DOHH2 (cell line): ENCODE measurements around the gene STOML2.

ENCODE experiments used
- H3F3A ChIP-seq: fragments of 200-600 bp; sonication (generic), shearing (Covaris generic); 2 replicates; pipeline ENCODE4 v1.6.0; 2016; ENCODE audit warnings: antibody characterized with exemption, mild to moderate bottlenecking; ENCODE audit not compliant: control insufficient read depth, insufficient read depth
- H3K27ac ChIP-seq: fragments of 200-600 bp; sonication (generic); 2 replicates; pipeline ENCODE4 v1.5.1; 2014; ENCODE audit warnings: low read depth, mild to moderate bottlenecking, low read length, moderate library complexity
- H3K27me3 ChIP-seq: fragments of 200-600 bp; sonication (generic); 2 replicates; pipeline ENCODE4 v1.6.1; 2014; ENCODE audit warnings: mild to moderate bottlenecking, low read length, mixed read lengths; ENCODE audit not compliant: control insufficient read depth
- H3K36me3 ChIP-seq: fragments of 200-600 bp; sonication (generic); 2 replicates; pipeline ENCODE4 v1.6.1; 2014; ENCODE audit warnings: mild to moderate bottlenecking, low read length, moderate library complexity, mixed read lengths; ENCODE audit not compliant: control insufficient read depth
- H3K4me1 ChIP-seq: fragments of 200-600 bp; sonication (generic); 2 replicates; pipeline ENCODE4 v1.6.1; 2014; ENCODE audit warnings: mild to moderate bottlenecking, low read length, mixed read lengths; ENCODE audit not compliant: control insufficient read depth
- H3K4me2 ChIP-seq: fragments of 200-600 bp; sonication (generic); 2 replicates; pipeline ENCODE4 v1.6.0; 2014; ENCODE audit warnings: mild to moderate bottlenecking, low read length, moderate library complexity
- H3K4me3 ChIP-seq: fragments of 200-600 bp; sonication (generic); 2 replicates; pipeline ENCODE4 v1.5.1; 2014; ENCODE audit warnings: mild to moderate bottlenecking, low read length, mixed read lengths
- H3K79me2 ChIP-seq: fragments of 200-600 bp; sonication (generic); 2 replicates; pipeline ENCODE4 v1.6.1; 2014; ENCODE audit warnings: mild to moderate bottlenecking, low read length, mixed read lengths; ENCODE audit not compliant: control insufficient read depth
- H3K9me2 ChIP-seq: fragments of 200-600 bp; sonication (generic); replicated peaks from 2 replicates; pipeline ENCODE4 v1.6.1; 2014; ENCODE audit warnings: mild to moderate bottlenecking, low read length, mixed read lengths; ENCODE audit not compliant: control insufficient read depth
- H3K9me3 ChIP-seq: fragments of 200-600 bp; sonication (generic); 2 replicates; pipeline ENCODE4 v1.6.1; 2014; ENCODE audit warnings: antibody characterized with exemption, low read length, mixed read lengths; ENCODE audit not compliant: control insufficient read depth, insufficient read depth
- H4K20me1 ChIP-seq: fragments of 200-600 bp; sonication (generic); 2 replicates; pipeline ENCODE4 v1.6.0; 2014; ENCODE audit warnings: low read depth, mild to moderate bottlenecking, antibody characterized with exemption, low read length, moderate library complexity; ENCODE audit not compliant: control insufficient read depth, insufficient read depth
- EZH2phosphoT487 ChIP-seq: fragments of 200-600 bp; sonication (generic); IDR thresholded peaks from 2 replicates; pipeline ENCODE4 v1.6.1; 2017; ENCODE audit warnings: borderline replicate concordance, mild to moderate bottlenecking, antibody characterized with exemption, low read length, moderate library complexity, mixed read lengths
- TF ChIP-seq, protein P1 (sequence below): fragments of 200-600 bp; sonication (generic); IDR thresholded peaks from one replicate; pipeline ENCODE4 v1.5.1; 2014; ENCODE audit warnings: antibody characterized with exemption, mild to moderate bottlenecking, low read depth, low read length; ENCODE audit not compliant: poor library complexity, severe bottlenecking

STOML2 gene

DNA sequence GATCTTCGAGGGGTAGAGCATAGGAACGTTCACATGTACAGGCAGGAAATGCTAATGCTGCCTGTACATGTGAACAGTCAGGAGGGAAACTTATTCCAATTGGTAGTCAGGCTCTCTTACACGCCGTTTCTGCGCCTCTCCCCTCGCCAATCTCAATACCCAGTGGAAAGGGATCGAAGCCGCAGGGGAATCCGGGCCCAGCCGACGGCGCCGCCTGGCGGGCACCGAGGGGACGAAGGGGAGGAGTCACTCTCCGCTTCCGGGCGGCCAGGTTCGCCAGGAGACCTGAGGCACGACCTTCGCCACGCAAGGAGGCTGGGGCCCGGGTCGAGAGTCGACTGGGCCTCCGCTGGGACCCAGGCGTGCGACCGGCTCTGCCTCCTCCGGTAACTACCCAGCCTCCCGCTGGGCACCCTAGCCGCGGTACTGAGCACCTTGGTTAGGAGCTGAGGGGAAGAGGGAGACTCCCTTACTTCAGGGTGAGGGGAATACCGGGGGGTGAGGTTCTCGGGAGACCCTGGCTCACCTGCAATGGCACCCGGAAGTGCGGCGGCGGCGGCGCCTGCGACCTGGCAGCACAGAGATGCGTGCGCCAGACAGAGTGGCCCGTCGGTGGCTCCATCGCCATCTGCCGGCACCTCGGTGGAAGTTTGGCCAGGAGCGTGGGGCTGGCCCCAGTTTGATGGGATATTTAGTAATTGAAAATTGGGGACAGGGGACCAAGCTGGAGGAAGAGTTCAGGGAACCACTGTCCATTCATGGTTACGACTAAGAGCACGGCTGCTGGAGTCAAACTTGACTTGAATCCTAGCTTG, 6.7 kb downstream of the STOML2 start, which contains the start of gene PIGO:
PIGO (minus strand) TSS at position 557 of the 815 bp plus-strand sequence. CDS start 1,026 bp downstream, outside the sequence.
- peaks cover 62% of the 10 kb centered on the region for H3K36me3 ChIP-seq
- peak within 1 kb of the TSS; percentile 81 for H3K27ac ChIP-seq
- peak within 1 kb of the TSS; percentile 99 for H3K4me3 ChIP-seq
- TF ChIP-seq, protein P1, sequence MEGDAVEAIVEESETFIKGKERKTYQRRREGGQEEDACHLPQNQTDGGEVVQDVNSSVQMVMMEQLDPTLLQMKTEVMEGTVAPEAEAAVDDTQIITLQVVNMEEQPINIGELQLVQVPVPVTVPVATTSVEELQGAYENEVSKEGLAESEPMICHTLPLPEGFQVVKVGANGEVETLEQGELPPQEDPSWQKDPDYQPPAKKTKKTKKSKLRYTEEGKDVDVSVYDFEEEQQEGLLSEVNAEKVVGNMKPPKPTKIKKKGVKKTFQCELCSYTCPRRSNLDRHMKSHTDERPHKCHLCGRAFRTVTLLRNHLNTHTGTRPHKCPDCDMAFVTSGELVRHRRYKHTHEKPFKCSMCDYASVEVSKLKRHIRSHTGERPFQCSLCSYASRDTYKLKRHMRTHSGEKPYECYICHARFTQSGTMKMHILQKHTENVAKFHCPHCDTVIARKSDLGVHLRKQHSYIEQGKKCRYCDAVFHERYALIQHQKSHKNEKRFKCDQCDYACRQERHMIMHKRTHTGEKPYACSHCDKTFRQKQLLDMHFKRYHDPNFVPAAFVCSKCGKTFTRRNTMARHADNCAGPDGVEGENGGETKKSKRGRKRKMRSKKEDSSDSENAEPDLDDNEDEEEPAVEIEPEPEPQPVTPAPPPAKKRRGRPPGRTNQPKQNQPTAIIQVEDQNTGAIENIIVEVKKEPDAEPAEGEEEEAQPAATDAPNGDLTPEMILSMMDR: peak; percentile 75
- TF ChIP-seq EZH2phosphoT487: no peak
- no peaks in the 10 kb centered on the region for H4K20me1 ChIP-seq
- H3F3A ChIP-seq: no peaks in the 10 kb centered on the region; the same call in 1 of the 2 replicates
- peaks cover 23% of the 10 kb centered on the region for H3K79me2 ChIP-seq
- no peaks in the 10 kb centered on the region for H3K27me3 ChIP-seq
- peak within 1 kb of the TSS; percentile 87 for H3K4me2 ChIP-seq
- peaks cover 19% of the 10 kb centered on the region for H3K4me1 ChIP-seq
- no peaks in the 10 kb centered on the region for H3K9me3 ChIP-seq
- H3K9me2 ChIP-seq: no peaks in the 10 kb centered on the region

GRCh38 chr9:35091536-35091935, 11.4 kb downstream of the STOML2 start:
- Histone ChIP-seq H3K4me2 (no peak overlapping the region), H3F3A (peaks cover 6% of the 10 kb centered on the region; the same call in 1 of the 2 replicates), H3K79me2 (peaks cover 15% of the 10 kb centered on the region), H3K9me2 (no peaks in the 10 kb centered on the region), H3K4me1 (peaks cover 12% of the 10 kb centered on the region), H3K4me3 (no peak overlapping the region), H3K36me3 (peaks cover 73% of the 10 kb centered on the region), H3K27ac (no peak overlapping the region), H3K27me3 (no peaks in the 10 kb centered on the region), H4K20me1 (no peaks in the 10 kb centered on the region), H3K9me3 (no peaks in the 10 kb centered on the region)
- TF ChIP-seq EZH2phosphoT487: no peak
- TF ChIP-seq, protein P1: no peak

GRCh38 chr9:35089434-35089833, 13.5 kb downstream of the STOML2 start:
- H3K4me2 ChIP-seq: no peak overlapping the region
- H3K79me2 ChIP-seq: peaks cover 2% of the 10 kb centered on the region
- peaks cover 64% of the 10 kb centered on the region for H3K36me3 ChIP-seq
- no peaks in the 10 kb centered on the region for H3K27me3 ChIP-seq
- no peaks in the 10 kb centered on the region for H3K9me3 ChIP-seq
- H3F3A ChIP-seq: peaks cover 13% of the 10 kb centered on the region; the same call in 1 of the 2 replicates
- no peaks in the 10 kb centered on the region for H4K20me1 ChIP-seq
- H3K4me1 ChIP-seq: 0 out of 2 replicates have a peak, but pooled peaks cover 4% of the 10 kb centered on the region
- no peak overlapping the region for H3K4me3 ChIP-seq
- no peaks in the 10 kb centered on the region for H3K9me2 ChIP-seq
- no peak overlapping the region for H3K27ac ChIP-seq
- TF ChIP-seq, protein P1: no peak
- TF ChIP-seq EZH2phosphoT487: no peak
